ENCODE results near the gene MRPL12.

- TF ChIP-seq SUZ12 (IDR thresholded peaks at IDR 0.05; ENCODE audit: low read length) (no peak), CTCF (IDR thresholded peaks at IDR 0.05; ENCODE audit: control extremely low read depth in 1 of 3, insufficient read depth in 1 of 3, low read depth in 1 of 3, low read length in 3 of 3) (peak; percentile 55 to 88 (median 59)), SP4 (IDR thresholded peaks at IDR 0.05; ENCODE audit: low read length) (no peak), SIN3A (conservative IDR thresholded peaks at IDR 0.05 in 1 of 2, IDR thresholded peaks at IDR 0.05 in 1 of 2; ENCODE audit: low read depth in 1 of 2, low read length in 2 of 2) (no peak), RAD21 (IDR thresholded peaks at IDR 0.05 in 1 of 2, conservative IDR thresholded peaks at IDR 0.05 in 1 of 2; ENCODE audit: low read depth in 2 of 2, low read length in 2 of 2) (peak; percentile 42 to 62; a peak in 3 of 4 replicates), KDM4A (IDR thresholded peaks at IDR 0.05; ENCODE audit: low read depth, low read length, severe bottlenecking) (no peak), EP300 (IDR thresholded peaks at IDR 0.05; ENCODE audit: borderline replicate concordance in 1 of 2, low read depth in 2 of 2, low read length in 2 of 2) (no peak), EZH2 (IDR thresholded peaks at IDR 0.05; ENCODE audit: low read depth, low read length, severe bottlenecking) (no peak), NRF1 (IDR thresholded peaks at IDR 0.05; ENCODE audit: low read depth, low read length) (no peak), EGR1 (IDR thresholded peaks at IDR 0.05; ENCODE audit: borderline replicate concordance, low read depth, low read length) (no peak), YY1 (IDR thresholded peaks at IDR 0.05; ENCODE audit: low read depth, low read length) (no peak)
These were observed 9.5 kb upstream of the MRPL12 start for GRCh38 chr17:81693509-81694210.
